ENCODE data around the gene CEACAM6.
"Not testable (repeated sequence)": the region's sequence is repeated elsewhere in the genome, so short reads cannot be mapped to it uniquely, and the experiment has no call there.

Gene CEACAM6

GRCh38 chr19:41755328-41755913 lies at the start of gene CEACAM6:
Gene CEACAM6, plus strand, starts transcription at chr19:41755530. Its CDS starts 109 bp downstream, at chr19:41755639.
- DNase-seq (ENCODE audit: low spot score) = no peak

GRCh38 chr19:41706741-41707501 lies 48.4 kb upstream of the CEACAM6 start:
- DNase-seq (ENCODE audit: low spot score) = peak; percentile 82

- DNase-seq (ENCODE audit: low spot score) = no peak
Observed at GRCh38 chr19:41707502-41707812, 47.9 kb upstream of the CEACAM6 start.

GRCh38 chr19:41707871-41708371 lies 47.4 kb upstream of the CEACAM6 start:
- no peak for DNase-seq (ENCODE audit: low spot score)

- no peak for DNase-seq (ENCODE audit: low spot score)
Observed at GRCh38 chr19:41708481-41708880, 46.8 kb upstream of the CEACAM6 start, which contains the start of gene CEACAM5. Gene CEACAM5, plus strand, starts transcription at chr19:41708626. Its CDS starts 106 bp downstream, at chr19:41708732.

GRCh38 chr19:41709516-41709915 lies 45.8 kb upstream of the CEACAM6 start:
- DNase-seq (ENCODE audit: low spot score) = not testable (repeated sequence)

- DNase-seq (ENCODE audit: low spot score) = no peak
Observed at GRCh38 chr19:41709951-41710645, 45.2 kb upstream of the CEACAM6 start.

GRCh38 chr19:41711376-41712261 lies 43.7 kb upstream of the CEACAM6 start:
- no peak for DNase-seq (ENCODE audit: low spot score)

GRCh38 chr19:41714598-41714997 lies 40.7 kb upstream of the CEACAM6 start:
- no peak for DNase-seq (ENCODE audit: low spot score)

GRCh38 chr19:41718761-41719160 lies 36.6 kb upstream of the CEACAM6 start:
- no peak for DNase-seq (ENCODE audit: low spot score)

- no peak for DNase-seq (ENCODE audit: low spot score)
Observed at GRCh38 chr19:41720103-41720502, 35.2 kb upstream of the CEACAM6 start.

- DNase-seq (ENCODE audit: low spot score) = no peak
Observed at GRCh38 chr19:41726493-41726892, 28.8 kb upstream of the CEACAM6 start.

GRCh38 chr19:41734156-41734555 lies 21.2 kb upstream of the CEACAM6 start:
- no peak for DNase-seq (ENCODE audit: low spot score)

GRCh38 chr19:41734585-41734984 lies 20.7 kb upstream of the CEACAM6 start:
- DNase-seq (ENCODE audit: low spot score) = no peak

GRCh38 chr19:41735071-41735600 lies 20.2 kb upstream of the CEACAM6 start:
- no peak for DNase-seq (ENCODE audit: low spot score)

GRCh38 chr19:41739361-41739760 lies 16.0 kb upstream of the CEACAM6 start:
- no peak for DNase-seq (ENCODE audit: low spot score)

- no peak for DNase-seq (ENCODE audit: low spot score)
Observed at GRCh38 chr19:41740415-41741243, 14.7 kb upstream of the CEACAM6 start.

- DNase-seq (ENCODE audit: low spot score) = no peak
Observed at GRCh38 chr19:41741244-41741554, 14.1 kb upstream of the CEACAM6 start.

GRCh38 chr19:41744850-41745249 lies 10.5 kb upstream of the CEACAM6 start:
- no peak for DNase-seq (ENCODE audit: low spot score)

- no peak for DNase-seq (ENCODE audit: low spot score)
Observed at GRCh38 chr19:41745756-41746155, 9.6 kb upstream of the CEACAM6 start.

Data from ecto neural progenitor cell (in vitro differentiated cells).